ENCODE measurements around the gene CRIM1.

DNA sequence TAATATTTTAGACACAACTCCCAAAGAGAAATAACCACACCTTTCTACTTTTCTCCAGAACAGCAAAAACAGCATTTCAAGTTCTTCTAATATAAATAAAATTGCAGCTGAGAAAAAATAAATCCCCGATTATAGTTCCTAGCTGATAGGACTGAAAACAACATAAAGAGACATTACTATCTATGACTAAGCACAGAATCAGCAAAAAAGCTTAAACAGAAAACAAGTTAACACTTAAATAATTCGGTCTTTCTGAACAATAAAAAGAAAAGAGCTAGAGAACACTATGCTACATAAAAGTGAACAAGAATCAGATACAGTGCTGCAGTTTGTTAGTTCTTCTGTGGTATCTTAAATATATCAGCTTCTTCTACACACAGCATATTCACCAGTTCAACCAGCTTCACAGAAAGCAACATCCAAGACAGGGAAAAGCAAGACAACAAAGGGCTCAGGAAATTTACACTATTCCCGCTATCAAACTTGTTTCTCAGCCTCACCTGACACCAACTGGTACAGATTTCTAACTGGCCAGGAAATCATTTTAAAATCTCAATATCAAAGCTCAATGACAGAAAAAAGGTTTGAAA is 213.8 kb downstream of the CRIM1 start:
- TF ChIP-seq, protein P1, sequence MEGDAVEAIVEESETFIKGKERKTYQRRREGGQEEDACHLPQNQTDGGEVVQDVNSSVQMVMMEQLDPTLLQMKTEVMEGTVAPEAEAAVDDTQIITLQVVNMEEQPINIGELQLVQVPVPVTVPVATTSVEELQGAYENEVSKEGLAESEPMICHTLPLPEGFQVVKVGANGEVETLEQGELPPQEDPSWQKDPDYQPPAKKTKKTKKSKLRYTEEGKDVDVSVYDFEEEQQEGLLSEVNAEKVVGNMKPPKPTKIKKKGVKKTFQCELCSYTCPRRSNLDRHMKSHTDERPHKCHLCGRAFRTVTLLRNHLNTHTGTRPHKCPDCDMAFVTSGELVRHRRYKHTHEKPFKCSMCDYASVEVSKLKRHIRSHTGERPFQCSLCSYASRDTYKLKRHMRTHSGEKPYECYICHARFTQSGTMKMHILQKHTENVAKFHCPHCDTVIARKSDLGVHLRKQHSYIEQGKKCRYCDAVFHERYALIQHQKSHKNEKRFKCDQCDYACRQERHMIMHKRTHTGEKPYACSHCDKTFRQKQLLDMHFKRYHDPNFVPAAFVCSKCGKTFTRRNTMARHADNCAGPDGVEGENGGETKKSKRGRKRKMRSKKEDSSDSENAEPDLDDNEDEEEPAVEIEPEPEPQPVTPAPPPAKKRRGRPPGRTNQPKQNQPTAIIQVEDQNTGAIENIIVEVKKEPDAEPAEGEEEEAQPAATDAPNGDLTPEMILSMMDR (IDR thresholded peaks at IDR 0.05 in 4 of 5, conservative IDR thresholded peaks at IDR 0.05 in 1 of 5): no peak
- TF ChIP-seq POLR2A (IDR thresholded peaks at IDR 0.05): no peak
